A673 (cell line): ENCODE results near the gene ECSCR.

ENCODE experiments used
- EZH2 ChIP-seq: fragments of 200-600 bp; sonication (generic); IDR thresholded peaks from 2 replicates; pipeline ENCODE4 v1.6.1; 2017; ENCODE audit warnings: borderline replicate concordance, low read depth, mild to moderate bottlenecking, mixed read lengths, antibody characterized with exemption, low read length; ENCODE audit not compliant: poor library complexity, severe bottlenecking
- TF ChIP-seq, protein P1 (sequence below): fragments of 300-800, 200-600 bp; sonication (generic); conservative IDR thresholded peaks from 2 replicates; pipeline ENCODE4 v1.5.1; 2017; ENCODE audit warnings: low read depth, mild to moderate bottlenecking, antibody characterized with exemption, low read length, moderate library complexity, mixed read lengths

GRCh38 chr5:139401546-139401945 lies 61.0 kb downstream of the ECSCR start:
- TF ChIP-seq, protein P1, sequence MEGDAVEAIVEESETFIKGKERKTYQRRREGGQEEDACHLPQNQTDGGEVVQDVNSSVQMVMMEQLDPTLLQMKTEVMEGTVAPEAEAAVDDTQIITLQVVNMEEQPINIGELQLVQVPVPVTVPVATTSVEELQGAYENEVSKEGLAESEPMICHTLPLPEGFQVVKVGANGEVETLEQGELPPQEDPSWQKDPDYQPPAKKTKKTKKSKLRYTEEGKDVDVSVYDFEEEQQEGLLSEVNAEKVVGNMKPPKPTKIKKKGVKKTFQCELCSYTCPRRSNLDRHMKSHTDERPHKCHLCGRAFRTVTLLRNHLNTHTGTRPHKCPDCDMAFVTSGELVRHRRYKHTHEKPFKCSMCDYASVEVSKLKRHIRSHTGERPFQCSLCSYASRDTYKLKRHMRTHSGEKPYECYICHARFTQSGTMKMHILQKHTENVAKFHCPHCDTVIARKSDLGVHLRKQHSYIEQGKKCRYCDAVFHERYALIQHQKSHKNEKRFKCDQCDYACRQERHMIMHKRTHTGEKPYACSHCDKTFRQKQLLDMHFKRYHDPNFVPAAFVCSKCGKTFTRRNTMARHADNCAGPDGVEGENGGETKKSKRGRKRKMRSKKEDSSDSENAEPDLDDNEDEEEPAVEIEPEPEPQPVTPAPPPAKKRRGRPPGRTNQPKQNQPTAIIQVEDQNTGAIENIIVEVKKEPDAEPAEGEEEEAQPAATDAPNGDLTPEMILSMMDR = no peak
- no peak for TF ChIP-seq EZH2
